Measurements from ENCODE around the gene PTPRN2.

Gene PTPRN2

GRCh38 chr7:158447151-158447505 is 140.5 kb downstream of the PTPRN2 start:
- H3K4me3 ChIP-seq (ENCODE audit: low read depth, low read length), result no peak overlapping the region
- TF ChIP-seq, protein P1, sequence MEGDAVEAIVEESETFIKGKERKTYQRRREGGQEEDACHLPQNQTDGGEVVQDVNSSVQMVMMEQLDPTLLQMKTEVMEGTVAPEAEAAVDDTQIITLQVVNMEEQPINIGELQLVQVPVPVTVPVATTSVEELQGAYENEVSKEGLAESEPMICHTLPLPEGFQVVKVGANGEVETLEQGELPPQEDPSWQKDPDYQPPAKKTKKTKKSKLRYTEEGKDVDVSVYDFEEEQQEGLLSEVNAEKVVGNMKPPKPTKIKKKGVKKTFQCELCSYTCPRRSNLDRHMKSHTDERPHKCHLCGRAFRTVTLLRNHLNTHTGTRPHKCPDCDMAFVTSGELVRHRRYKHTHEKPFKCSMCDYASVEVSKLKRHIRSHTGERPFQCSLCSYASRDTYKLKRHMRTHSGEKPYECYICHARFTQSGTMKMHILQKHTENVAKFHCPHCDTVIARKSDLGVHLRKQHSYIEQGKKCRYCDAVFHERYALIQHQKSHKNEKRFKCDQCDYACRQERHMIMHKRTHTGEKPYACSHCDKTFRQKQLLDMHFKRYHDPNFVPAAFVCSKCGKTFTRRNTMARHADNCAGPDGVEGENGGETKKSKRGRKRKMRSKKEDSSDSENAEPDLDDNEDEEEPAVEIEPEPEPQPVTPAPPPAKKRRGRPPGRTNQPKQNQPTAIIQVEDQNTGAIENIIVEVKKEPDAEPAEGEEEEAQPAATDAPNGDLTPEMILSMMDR (IDR thresholded peaks at IDR 0.05; ENCODE audit: low read depth, low read length, missing control alignments), result no peak
- no peak for DNase-seq (ENCODE audit: low read depth)

DNA sequence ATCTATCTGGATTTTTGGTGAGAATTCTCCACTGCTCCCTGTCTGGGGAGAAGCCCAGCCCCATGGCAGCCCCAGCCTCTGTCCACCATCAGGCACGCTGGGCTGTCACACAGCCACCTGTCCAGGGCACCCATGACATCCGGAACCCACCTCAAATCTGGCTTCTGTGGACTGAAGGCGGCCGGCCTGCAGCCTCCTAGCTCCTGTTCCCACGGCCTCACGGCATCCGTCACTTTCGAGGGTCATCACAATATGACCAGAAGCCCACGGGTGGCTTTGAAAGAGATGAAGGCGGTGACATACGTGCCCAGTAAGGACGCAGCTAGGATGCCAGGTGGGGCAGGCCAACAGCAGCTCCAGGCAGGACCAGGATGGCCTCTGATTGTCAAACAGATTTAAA is 140.9 kb downstream of the PTPRN2 start:
- no peak for DNase-seq (ENCODE audit: low read depth)
- TF ChIP-seq, protein P1 (IDR thresholded peaks at IDR 0.05; ENCODE audit: low read depth, low read length, missing control alignments), result no peak
- no peak overlapping the region for H3K4me3 ChIP-seq (ENCODE audit: low read depth, low read length)

GRCh38 chr7:158446281-158446680 is 141.3 kb downstream of the PTPRN2 start:
- no peak for DNase-seq (ENCODE audit: low read depth)
- TF ChIP-seq, protein P1 (IDR thresholded peaks at IDR 0.05; ENCODE audit: low read depth, low read length, missing control alignments), result no peak
- H3K4me3 ChIP-seq (ENCODE audit: low read depth, low read length), result no peak overlapping the region

- no peak for DNase-seq (ENCODE audit: low read depth)
- no peak overlapping the region for H3K4me3 ChIP-seq (ENCODE audit: low read depth, low read length)
- TF ChIP-seq, protein P1 (IDR thresholded peaks at IDR 0.05; ENCODE audit: low read depth, low read length, missing control alignments), result no peak
Measured at GRCh38 chr7:158445421-158446175, 142.0 kb downstream of the PTPRN2 start.

DNA sequence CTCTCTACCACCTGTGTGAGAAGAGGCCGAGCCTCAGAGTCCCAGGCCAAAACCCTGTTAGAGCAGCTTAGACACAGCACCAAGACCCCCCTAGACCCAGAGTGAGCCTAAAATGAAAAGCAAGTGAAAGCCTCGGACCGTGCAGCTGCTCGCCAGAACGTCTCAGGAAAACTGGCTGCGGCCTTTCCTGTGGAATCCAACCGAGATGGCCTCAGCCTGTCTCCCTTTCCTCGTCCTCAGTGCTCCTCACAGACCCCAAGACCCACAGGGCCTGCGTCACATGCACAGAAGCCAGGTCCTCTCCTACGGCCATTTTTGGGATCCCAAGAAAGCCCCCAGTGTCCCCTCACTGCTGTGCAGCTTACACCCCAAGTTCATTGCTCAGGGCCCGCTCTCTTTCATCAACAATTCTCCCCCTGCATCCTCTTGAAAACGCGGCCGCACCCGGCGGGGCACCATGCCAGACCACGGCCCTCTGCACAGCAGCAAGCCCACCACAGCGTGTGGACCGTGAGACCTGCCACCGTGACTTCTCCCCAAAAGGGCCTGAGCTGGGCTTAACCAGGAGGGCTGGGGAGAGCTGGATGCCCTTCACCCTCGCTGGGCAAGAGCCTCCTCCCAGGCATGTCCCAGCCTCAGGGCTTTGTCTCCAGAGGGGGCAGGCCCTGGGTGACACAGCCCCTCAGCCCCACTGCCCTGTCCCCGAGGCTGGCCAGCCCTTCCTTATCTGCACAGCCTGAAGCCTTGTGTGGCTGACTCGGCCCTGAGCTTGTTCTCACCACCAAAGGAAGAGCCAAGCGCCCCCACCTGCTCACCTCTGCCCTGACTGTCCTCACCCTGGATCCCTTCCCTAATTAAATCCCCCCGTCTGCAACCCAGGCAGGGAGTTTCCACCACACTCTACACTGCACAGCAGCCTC is 142.9 kb downstream of the PTPRN2 start:
- no peak for DNase-seq (ENCODE audit: low read depth)
- TF ChIP-seq, protein P1 (IDR thresholded peaks at IDR 0.05; ENCODE audit: low read depth, low read length, missing control alignments), result no peak
- H3K4me3 ChIP-seq (ENCODE audit: low read depth, low read length), result no peak overlapping the region

GRCh38 chr7:158443688-158444483 is 143.7 kb downstream of the PTPRN2 start:
- DNase-seq (ENCODE audit: low read depth), result no peak
- no peak overlapping the region for H3K4me3 ChIP-seq (ENCODE audit: low read depth, low read length)
- TF ChIP-seq, protein P1 (IDR thresholded peaks at IDR 0.05; ENCODE audit: low read depth, low read length, missing control alignments), result no peak
